ENCODE measurements around the gene TSSC4. TPM values are rescaled to one million over a fixed set of nuclear protein-coding genes. Genes with fewer than 3 reads are reported as not detected.

Gene TSSC4
- total RNA-seq, result 44.5 and 59.4 TPM in 2 replicates

GRCh38 chr11:2400069-2400761, at the start of gene TSSC4:
Gene TSSC4 (plus strand): TSS chr11:2400750. CDS start chr11:2402634, 1,884 bp downstream.

DNA sequence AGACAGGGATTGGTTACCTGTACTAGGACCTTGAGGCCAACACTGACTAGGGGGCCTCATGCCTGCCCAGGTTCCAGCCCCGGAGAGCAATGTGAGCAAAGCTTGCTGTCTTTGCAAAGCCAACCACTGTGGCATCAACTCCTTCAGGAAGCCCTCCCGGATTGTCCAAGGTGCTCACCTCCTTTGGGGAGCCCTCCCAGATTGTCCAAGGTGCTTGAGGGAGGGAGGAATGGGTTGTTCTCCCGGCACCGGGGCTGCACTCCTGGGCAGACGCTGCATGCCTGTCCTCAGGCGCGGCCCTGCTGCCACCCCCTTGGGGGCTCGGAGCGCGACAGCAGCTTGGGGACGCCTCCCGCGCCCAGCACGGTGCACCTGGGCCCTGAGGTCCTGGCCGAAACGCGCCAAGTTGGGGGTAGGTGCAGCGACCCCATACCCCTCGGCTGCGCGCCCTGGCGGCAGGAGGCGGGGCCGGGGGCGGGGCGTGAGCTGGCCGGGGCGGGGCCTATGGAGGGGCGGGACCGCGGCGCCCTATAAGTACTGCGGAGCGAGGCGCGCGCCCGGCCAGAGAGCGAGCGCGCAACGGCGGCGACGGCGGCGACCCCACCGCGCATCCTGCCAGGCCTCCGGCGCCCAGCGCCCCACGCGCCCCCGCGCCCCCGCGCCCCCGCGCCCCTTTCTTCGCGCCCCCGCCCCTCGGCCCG, 23.6 kb upstream of the TSSC4 start, which contains the start of gene CD81:
TSS of gene CD81 (plus strand) at position 560 of the 701 bp plus-strand sequence. CDS start 240 bp downstream, outside the sequence.

GRCh38 chr11:2443881-2444820, 43.6 kb downstream of the TSSC4 start, which contains the start of gene TRPM5:
Gene TRPM5 (minus strand): TSS chr11:2444514. CDS start chr11:2423036, 21,478 bp downstream.

DNA sequence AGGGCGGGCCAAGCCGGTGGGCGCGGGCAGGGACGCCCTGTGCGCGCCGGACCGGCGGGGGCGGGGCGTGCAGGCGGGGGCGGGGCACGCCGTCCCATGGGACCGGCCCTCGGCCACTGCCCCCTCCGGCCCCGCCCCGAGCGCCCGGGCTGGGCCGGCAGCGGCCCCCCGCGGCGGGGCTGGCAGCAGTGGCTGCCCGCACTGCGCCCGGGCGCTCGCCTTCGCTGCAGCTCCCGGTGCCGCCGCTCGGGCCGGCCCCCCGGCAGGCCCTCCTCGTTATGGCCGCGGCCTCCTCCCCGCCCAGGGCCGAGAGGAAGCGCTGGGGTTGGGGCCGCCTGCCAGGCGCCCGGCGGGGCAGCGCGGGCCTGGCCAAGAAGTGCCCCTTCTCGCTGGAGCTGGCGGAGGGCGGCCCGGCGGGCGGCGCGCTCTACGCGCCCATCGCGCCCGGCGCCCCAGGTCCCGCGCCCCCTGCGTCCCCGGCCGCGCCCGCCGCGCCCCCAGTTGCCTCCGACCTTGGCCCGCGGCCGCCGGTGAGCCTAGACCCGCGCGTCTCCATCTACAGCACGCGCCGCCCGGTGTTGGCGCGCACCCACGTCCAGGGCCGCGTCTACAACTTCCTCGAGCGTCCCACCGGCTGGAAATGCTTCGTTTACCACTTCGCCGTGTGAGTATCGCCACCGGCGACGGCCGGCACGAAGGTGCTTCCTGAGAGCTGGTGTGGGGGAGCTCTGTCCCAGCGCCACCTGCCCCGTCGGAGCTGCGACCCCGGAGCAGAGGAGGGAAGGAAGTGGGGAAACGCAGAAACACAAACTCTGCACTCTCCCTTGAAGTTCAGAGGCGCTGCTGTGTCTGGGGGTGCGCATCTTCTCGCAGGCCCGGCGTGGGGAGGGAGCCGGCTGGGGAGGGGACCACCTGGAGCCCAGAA, 44.5 kb downstream of the TSSC4 start, which contains the start of gene KCNQ1:
TSS of gene KCNQ1 (plus strand) at position 188 of the 925 bp plus-strand sequence. CDS start at position 279, 91 bp downstream.

Other genes with a start within 250 kb of the TSSC4 start
- gene INS, start 239.5 kb upstream of the TSSC4 start, total RNA-seq, result not detected in 2 replicates
- gene TH, start 228.9 kb upstream of the TSSC4 start, total RNA-seq, result under 0.01 TPM in 1 of 2 replicates, not detected in the other
- not detected in 2 replicates for gene ASCL2, start 130.2 kb upstream of the TSSC4 start, total RNA-seq
- not detected in 2 replicates for gene C11orf21, start 98.8 kb upstream of the TSSC4 start, total RNA-seq
- under 0.01 and 0.17 TPM in 2 replicates for gene TSPAN32, start 98.7 kb upstream of the TSSC4 start, total RNA-seq
- gene CD81, start 23.4 kb upstream of the TSSC4 start, total RNA-seq, result 580 and 688 TPM in 2 replicates
- not detected in 2 replicates for gene TRPM5, start 43.8 kb downstream of the TSSC4 start, total RNA-seq
- under 0.01 and 0.66 TPM in 2 replicates for gene KCNQ1, start 44.3 kb downstream of the TSSC4 start, total RNA-seq